Transverse colon (tissue), 4 donors: Measurements from ENCODE around the gene SPATA31D4. TPM values are rescaled to one million over a fixed set of nuclear protein-coding genes. Genes with fewer than 3 reads are reported as not detected.
A peak's percentile ranks its signal among the peaks of the same experiment; 100 is the strongest.

Source experiments
- DNase-seq: peaks from one replicate; pipeline ENCODE4 v3.0.0-alpha.2; 2019
- H3K27ac ChIP-seq, 4 donors: fragments of 200-600 bp; sonication (generic); 2 replicates each; pipeline ENCODE4 v1.5.1; 2016 to 2018; ENCODE audit warnings: inconsistent platforms in 4 of 4
- H3K27me3 ChIP-seq: fragments of 200-600 bp; sonication (generic); 2 replicates; pipeline ENCODE4 v1.5.1; 2017; ENCODE audit warnings: inconsistent platforms
- H3K36me3 ChIP-seq, 4 donors: fragments of 200-600 bp; sonication (generic); 2 replicates each; pipeline ENCODE4 v1.5.1; 2017 to 2019; ENCODE audit warnings: inconsistent platforms in 4 of 4
- H3K4me1 ChIP-seq, 4 donors: fragments of 200-600 bp; sonication (generic); 2 replicates each; pipeline ENCODE4 v1.5.1; 2017 to 2020; ENCODE audit warnings: inconsistent platforms in 4 of 4
- H3K4me3 ChIP-seq, 4 donors: fragments of 200-600 bp; sonication (generic); 1 replicate in 1 of 4; 2 replicates in 3 of 4; pipeline versions ENCODE4 v1.5.1 to v1.6.1; 2017 to 2019; ENCODE audit warnings: inconsistent platforms in 4 of 4
- H3K9me3 ChIP-seq, 2 donors: fragments of 200-600 bp; sonication (generic); 2 replicates each; pipeline ENCODE4 v1.5.1; 2017 to 2019; ENCODE audit warnings: inconsistent platforms in 2 of 2
- CTCF ChIP-seq, 5 experiments: fragments of 200-600 bp in 3 of 5; fragments of 450-650 bp in 2 of 5; sonication (generic) in 3 of 5; IDR thresholded peaks; 1 replicate in 2 of 5; 2 replicates in 3 of 5; pipeline ENCODE4 v1.5.1; 2016 to 2017; ENCODE audit warnings: antibody characterized with exemption in 5 of 5, inconsistent platforms in 3 of 5, mild to moderate bottlenecking in 2 of 5, moderate library complexity in 1 of 5
- EP300 ChIP-seq: sonication (generic); formaldehyde crosslinking; IDR thresholded peaks from one replicate; pipeline ENCODE4 v1.6.1; 2017; ENCODE audit warnings: antibody characterized with exemption, low read depth
- POLR2A ChIP-seq: fragments of 450-650 bp; IDR thresholded peaks from one replicate; pipeline ENCODE4 v1.6.1; 2016; ENCODE audit warnings: antibody characterized with exemption, mild to moderate bottlenecking, moderate library complexity
- POLR2AphosphoS5 ChIP-seq, 3 donors: sonication (generic); formaldehyde crosslinking; IDR thresholded peaks; one replicate each; pipeline ENCODE4 v1.6.1; 2016; ENCODE audit warnings: antibody characterized with exemption in 3 of 3
- WGBS, 2 donors: methylation state at CpG; one replicate each; pipeline ENCODE4 v1.1.5; 2018; ENCODE audit warnings: low coverage in 1 of 2; 5-methylcytosine and 5-hydroxymethylcytosine counted together
- in situ Hi-C, 4 donors: fragments of 200-750 bp; cut with MboI; loops; one replicate each; pipeline versions ENCODE4 v1.15.0 to v1.15.1; 2017; ENCODE audit warnings: low sequenced_read_pairs in 3 of 4, low pct_ligation_motif_present in 1 of 4, low pct_unique_long_range_greater_than_20kb in 1 of 4
- intact Hi-C: fragments of 100-400 bp; cut with DNase I; formaldehyde crosslinking; loops from one replicate; pipeline ENCODE4 v1.15.1; 2023; ENCODE audit warnings: low total_unique reads
- total RNA-seq, 4 donors: library from RNA; depleted of rRNA; stranded (reverse); fragments of >200 nt; gene quantifications; one replicate each; pipeline ENCODE4 v1.1.0, GENCODE V29; 2016

SPATA31D4 gene
- total RNA-seq, 4 donors from 2014 or later: not detected

- Histone ChIP-seq H3K4me3 (no peak overlapping the region), H3K36me3 (no peaks in the 10 kb centered on the region), H3K9me3 (no peaks in the 10 kb centered on the region), H3K27ac (no peak overlapping the region), H3K4me1 (no peaks in the 10 kb centered on the region), H3K27me3 (no peaks in the 10 kb centered on the region)
- TF ChIP-seq EP300 (no peak), CTCF (IDR thresholded peaks at IDR 0.05) (no peak), POLR2A (no peak), POLR2AphosphoS5 (IDR thresholded peaks at IDR 0.05) (no peak)
- no peak for DNase-seq
- in situ Hi-C loops (no loop called here), intact Hi-C loops (no loop called here)
Observed at GRCh38 chr9:81969971-81970370, 41.7 kb downstream of the SPATA31D4 start.

DNA sequence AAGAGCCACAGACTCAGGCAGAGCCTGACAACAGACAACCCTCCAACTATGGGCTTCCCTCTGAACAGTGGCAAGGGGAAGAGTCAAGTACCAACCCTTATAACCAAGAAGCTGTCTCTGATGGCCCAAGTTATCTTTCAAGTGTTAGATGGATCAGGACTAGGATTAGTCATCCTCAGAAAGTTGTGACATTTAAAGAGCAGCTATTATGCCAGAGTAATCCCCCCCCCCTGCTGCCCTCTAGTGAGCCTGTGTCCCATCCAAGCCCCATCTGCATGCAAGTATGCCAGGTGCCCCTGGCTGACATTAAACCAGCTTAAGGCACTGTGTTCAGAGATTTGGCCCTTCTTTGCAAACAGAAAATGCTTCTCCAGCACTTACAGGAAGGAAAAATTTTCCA lies 43.5 kb downstream of the SPATA31D4 start:
- Histone ChIP-seq H3K36me3 (no peaks in the 10 kb centered on the region), H3K27ac (no peak overlapping the region), H3K27me3 (no peaks in the 10 kb centered on the region), H3K4me1 (no peaks in the 10 kb centered on the region), H3K4me3 (no peak overlapping the region), H3K9me3 (no peaks in the 10 kb centered on the region)
- TF ChIP-seq CTCF (IDR thresholded peaks at IDR 0.05): peak in 1 of 5 experiments; percentile 7
- TF ChIP-seq EP300: no peak
- no peak for DNase-seq
- intact Hi-C loops: no loop called here
- in situ Hi-C loops: no loop called here

DNA sequence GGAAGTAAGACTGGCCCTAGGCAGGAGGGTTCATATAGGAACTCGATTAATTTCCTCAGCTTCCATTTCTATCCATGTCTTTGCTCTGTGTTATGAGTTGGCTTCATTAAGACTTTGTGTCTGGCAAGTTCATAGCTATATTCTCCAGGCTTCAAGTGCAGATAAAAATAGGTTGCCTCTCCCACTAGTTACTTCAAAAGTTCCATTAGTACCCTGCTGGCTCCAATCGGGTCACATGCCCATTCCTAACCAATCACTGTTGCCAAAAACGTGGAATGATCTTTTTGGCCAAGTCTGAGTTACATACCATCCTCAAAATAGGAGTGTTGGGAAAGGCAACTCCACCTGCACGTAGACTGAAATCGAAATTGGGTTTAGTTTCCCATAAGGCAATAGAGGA lies 46.5 kb downstream of the SPATA31D4 start:
- TF ChIP-seq CTCF (IDR thresholded peaks at IDR 0.05): no peak
- no peak for TF ChIP-seq EP300
- TF ChIP-seq POLR2A: no peak
- TF ChIP-seq POLR2AphosphoS5 (IDR thresholded peaks at IDR 0.05): no peak
- H3K9me3 ChIP-seq: no peaks in the 10 kb centered on the region
- no peaks in the 10 kb centered on the region for H3K27me3 ChIP-seq
- intact Hi-C loops: no loop called here
- no peak overlapping the region for H3K4me3 ChIP-seq
- no peak overlapping the region for H3K27ac ChIP-seq
- 87 to 90% methylated on average over 5 of the region's 5 CpGs for WGBS, 2 donors
- no peak for DNase-seq
- no peaks in the 10 kb centered on the region for H3K36me3 ChIP-seq
- no peaks in the 10 kb centered on the region for H3K4me1 ChIP-seq
- in situ Hi-C loops: no loop called here

- TF ChIP-seq CTCF (IDR thresholded peaks at IDR 0.05): no peak
- no peak for TF ChIP-seq POLR2A
- no peak for TF ChIP-seq EP300
- TF ChIP-seq POLR2AphosphoS5 (IDR thresholded peaks at IDR 0.05): no peak
- H3K27me3 ChIP-seq: no peaks in the 10 kb centered on the region
- intact Hi-C loops: no loop called here
- no peaks in the 10 kb centered on the region for H3K9me3 ChIP-seq
- in situ Hi-C loops: no loop called here
- no peaks in the 10 kb centered on the region for H3K36me3 ChIP-seq
- H3K4me3 ChIP-seq: no peak overlapping the region
- no peaks in the 10 kb centered on the region for H3K4me1 ChIP-seq
- DNase-seq: no peak
- H3K27ac ChIP-seq: no peak overlapping the region
- WGBS, 2 donors: 92 to 100% methylated on average over 11 of the region's 11 CpGs
Observed at GRCh38 chr9:81976351-81976750, 48.1 kb downstream of the SPATA31D4 start.
